Measurements from ENCODE around the gene SPECC1L. TPM values are rescaled to one million over a fixed set of nuclear protein-coding genes. Genes with fewer than 3 reads are reported as not detected.

Gene SPECC1L
- total and polyA plus RNA-seq, 10 of the 15 experiments (the other 5 are each of a cell fraction or from before 2014, with no cell fraction given) = 1.9 to 40.6 (median 19.1) TPM

DNA sequence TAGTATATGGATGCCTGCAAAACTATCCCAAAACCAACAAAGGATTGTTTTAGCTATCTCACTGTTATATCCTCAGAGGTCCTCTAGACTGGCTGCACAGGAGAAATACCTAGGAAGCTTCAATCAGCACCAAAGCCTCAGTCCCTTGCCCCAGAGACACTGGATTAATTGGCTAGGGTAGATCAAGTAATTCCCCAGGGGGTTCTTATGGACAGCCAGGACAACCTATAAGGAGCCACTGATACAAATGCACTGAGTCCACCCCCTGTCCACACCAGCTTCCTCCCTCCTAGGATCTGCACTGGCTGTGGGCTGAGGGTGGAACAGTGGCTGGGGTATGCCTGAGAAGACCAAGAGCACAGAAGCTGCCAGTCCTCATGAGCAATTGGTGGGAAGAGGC, 173.0 kb downstream of the SPECC1L start:
- in situ Hi-C loops (cut with MboI) = no loop called here
- no peaks in the 10 kb centered on the region; the same call in 1 of the 2 replicates for H3K79me2 ChIP-seq (ENCODE audit: control insufficient read depth, insufficient read depth, low read length)
- no peak overlapping the region for H2AFZ ChIP-seq (ENCODE audit: control insufficient read depth, low read depth, low read length)
- peaks cover 2% of the 10 kb centered on the region; the same call in 1 of the 2 replicates for H3K4me1 ChIP-seq (ENCODE audit: control insufficient read depth, insufficient read depth, low read length)
- no peaks in the 10 kb centered on the region for H3K27me3 ChIP-seq (replicated peaks in 1 of 2; ENCODE audit: control insufficient read depth in 2 of 2, insufficient read depth in 2 of 2, low read length in 1 of 2)
- BruUV-seq (replicated peaks) = no TSS peak
- H3K36me3 ChIP-seq (ENCODE audit: control insufficient read depth in 2 of 2, insufficient read depth in 2 of 2, low read length in 1 of 2) = peaks cover 15 to 18% of the 10 kb centered on the region in 2 experiments
- no peak overlapping the region for H3K4me3 ChIP-seq
- no peak for DNase-seq (ENCODE audit: low read depth, low spot score)
- TF ChIP-seq MTA2 (IDR thresholded peaks at IDR 0.05; ENCODE audit: low read depth) (no peak), POLR2AphosphoS5 (IDR thresholded peaks at IDR 0.05; ENCODE audit: low read length) (no peak), MEF2B (IDR thresholded peaks at IDR 0.05; ENCODE audit: partially characterized antibody, poor library complexity, severe bottlenecking) (no peak), NR2C2 (IDR thresholded peaks at IDR 0.05; ENCODE audit: borderline replicate concordance, control insufficient read depth, insufficient read length, low read depth) (no peak), ZNF217 (IDR thresholded peaks at IDR 0.05) (no peak), SMAD5 (IDR thresholded peaks at IDR 0.05; ENCODE audit: low read depth) (no peak), MTA3 (IDR thresholded peaks at IDR 0.05; ENCODE audit: borderline replicate concordance, low read length) (no peak), TBL1XR1 (IDR thresholded peaks at IDR 0.05; ENCODE audit: low read depth, low read length) (no peak), BACH1 (IDR thresholded peaks at IDR 0.05; ENCODE audit: borderline replicate concordance) (no peak), RAD51 (IDR thresholded peaks at IDR 0.05) (no peak), KLF5 (IDR thresholded peaks at IDR 0.05; ENCODE audit: partially characterized antibody) (no peak), EED (IDR thresholded peaks at IDR 0.05; ENCODE audit: low read depth) (no peak), TAF1 (IDR thresholded peaks at IDR 0.05; ENCODE audit: borderline replicate concordance, low read depth, low read length) (no peak), ZNF274 (IDR thresholded peaks at IDR 0.05; ENCODE audit: insufficient read depth, insufficient read length) (no peak), NFIC (IDR thresholded peaks at IDR 0.05; ENCODE audit: low read depth, low read length) (no peak), EGR1 (IDR thresholded peaks at IDR 0.05; ENCODE audit: borderline replicate concordance in 1 of 2, low read depth in 2 of 2, low read length in 2 of 2) (no peak), IKZF1 (conservative IDR thresholded peaks at IDR 0.05) (no peak)
- TF ChIP-seq, protein P1, sequence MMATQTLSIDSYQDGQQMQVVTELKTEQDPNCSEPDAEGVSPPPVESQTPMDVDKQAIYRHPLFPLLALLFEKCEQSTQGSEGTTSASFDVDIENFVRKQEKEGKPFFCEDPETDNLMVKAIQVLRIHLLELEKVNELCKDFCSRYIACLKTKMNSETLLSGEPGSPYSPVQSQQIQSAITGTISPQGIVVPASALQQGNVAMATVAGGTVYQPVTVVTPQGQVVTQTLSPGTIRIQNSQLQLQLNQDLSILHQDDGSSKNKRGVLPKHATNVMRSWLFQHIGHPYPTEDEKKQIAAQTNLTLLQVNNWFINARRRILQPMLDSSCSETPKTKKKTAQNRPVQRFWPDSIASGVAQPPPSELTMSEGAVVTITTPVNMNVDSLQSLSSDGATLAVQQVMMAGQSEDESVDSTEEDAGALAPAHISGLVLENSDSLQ (IDR thresholded peaks at IDR 0.05) = no peak
- TF ChIP-seq, protein P2, sequence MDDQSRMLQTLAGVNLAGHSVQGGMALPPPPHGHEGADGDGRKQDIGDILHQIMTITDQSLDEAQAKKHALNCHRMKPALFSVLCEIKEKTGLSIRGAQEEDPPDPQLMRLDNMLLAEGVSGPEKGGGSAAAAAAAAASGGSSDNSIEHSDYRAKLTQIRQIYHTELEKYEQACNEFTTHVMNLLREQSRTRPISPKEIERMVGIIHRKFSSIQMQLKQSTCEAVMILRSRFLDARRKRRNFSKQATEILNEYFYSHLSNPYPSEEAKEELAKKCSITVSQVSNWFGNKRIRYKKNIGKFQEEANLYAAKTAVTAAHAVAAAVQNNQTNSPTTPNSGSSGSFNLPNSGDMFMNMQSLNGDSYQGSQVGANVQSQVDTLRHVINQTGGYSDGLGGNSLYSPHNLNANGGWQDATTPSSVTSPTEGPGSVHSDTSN (IDR thresholded peaks at IDR 0.05; ENCODE audit: insufficient replicate concordance, low read depth, low read length) = no peak
- TF ChIP-seq, protein P3, sequence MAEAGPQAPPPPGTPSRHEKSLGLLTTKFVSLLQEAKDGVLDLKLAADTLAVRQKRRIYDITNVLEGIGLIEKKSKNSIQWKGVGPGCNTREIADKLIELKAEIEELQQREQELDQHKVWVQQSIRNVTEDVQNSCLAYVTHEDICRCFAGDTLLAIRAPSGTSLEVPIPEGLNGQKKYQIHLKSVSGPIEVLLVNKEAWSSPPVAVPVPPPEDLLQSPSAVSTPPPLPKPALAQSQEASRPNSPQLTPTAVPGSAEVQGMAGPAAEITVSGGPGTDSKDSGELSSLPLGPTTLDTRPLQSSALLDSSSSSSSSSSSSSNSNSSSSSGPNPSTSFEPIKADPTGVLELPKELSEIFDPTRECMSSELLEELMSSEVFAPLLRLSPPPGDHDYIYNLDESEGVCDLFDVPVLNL (IDR thresholded peaks at IDR 0.05; ENCODE audit: low read depth, low read length) = no peak
- ChIA-PET CTCF (interaction anchor here (0.6 to 1.4 kb wide), 2 partner anchors 9 to 20 kb away, joined by 3 to 4 read pairs; no protein-coding TSS in a partner anchor), SMC1A (ENCODE audit: uncharacterized antibody, unreplicated experiment) (interaction anchor here (1.1 to 1.3 kb wide), 3 partner anchors 14 to 21 kb away, joined by 3 read pairs; no protein-coding TSS in a partner anchor), POLR2A (interaction anchor here (0.6 to 2.3 kb wide), 3 partner anchors 16 to 42 kb away, joined by 3 to 7 read pairs (median 6); partner anchors contain the start of gene ADORA2A), RAD21 (ENCODE audit: unreplicated experiment) (no interaction called here)
- no peaks in the 10 kb centered on the region; the same call in 1 of the 2 replicates for H4K20me1 ChIP-seq (ENCODE audit: control insufficient read depth, insufficient read depth)
- no peak overlapping the region for H3K27ac ChIP-seq (ENCODE audit: control insufficient read depth, insufficient read depth)
- H3K9me3 ChIP-seq (replicated peaks; ENCODE audit: control insufficient read depth, insufficient read depth, low read length) = no peaks in the 10 kb centered on the region
- no peak for ATAC-seq
- no peak overlapping the region for H3K9ac ChIP-seq (ENCODE audit: control insufficient read depth, insufficient read depth, low read length)
- intact Hi-C loops (cut with micrococcal nuclease; ENCODE audit: unreplicated experiment) = no loop called here
- FAIRE-seq = no peak
- H3K4me2 ChIP-seq (ENCODE audit: control insufficient read depth, insufficient read depth) = no peak overlapping the region
